ENCODE measurements around the gene ERN1.
A peak's percentile ranks its signal among the peaks of the same experiment; 100 is the strongest.

ERN1 gene

DNA sequence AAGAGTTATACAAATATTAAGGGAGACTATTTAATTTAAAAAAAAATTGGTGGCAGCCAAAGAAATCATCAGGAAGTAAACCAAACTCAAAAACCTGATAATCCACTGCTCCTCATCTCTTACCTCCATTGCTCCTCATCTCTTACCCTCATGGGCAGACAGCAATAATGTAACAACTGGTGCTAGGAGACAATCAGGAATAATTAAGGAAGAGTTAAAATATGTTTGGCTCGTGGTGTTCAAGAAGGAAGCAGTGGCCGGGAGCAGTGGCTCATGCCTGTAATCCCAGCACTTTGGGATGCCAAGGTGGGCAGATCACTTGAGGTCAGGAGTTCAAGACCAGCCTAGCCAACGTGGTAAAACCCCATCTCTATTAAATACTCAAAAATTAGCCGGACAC is 18.1 kb downstream of the ERN1 start:
- H2BK12ac ChIP-seq (ENCODE audit: low read length), result no peak overlapping the region
- H3K9me3 ChIP-seq (ENCODE audit: insufficient read depth, low read depth, low read length), result no peaks in the 10 kb centered on the region
- no peak overlapping the region for H4K12ac ChIP-seq (ENCODE audit: low read depth, low read length)
- H3K14ac ChIP-seq (ENCODE audit: low read length), result no peak overlapping the region
- peaks cover 4 to 11% of the 10 kb centered on the region in 2 experiments for H3K4me1 ChIP-seq (ENCODE audit: control insufficient read depth in 1 of 2, insufficient read depth in 2 of 2, low read length in 2 of 2)
- no CpG with 5 or more reads among the region's 4 CpGs for WGBS (ENCODE audit: extremely low coverage, insufficient coverage, insufficient read length)
- H3K79me1 ChIP-seq (ENCODE audit: low read length), result peaks cover 2% of the 10 kb centered on the region
- no peak overlapping the region for H2BK5ac ChIP-seq (ENCODE audit: low read depth, low read length, poor library complexity)
- H3K36me3 ChIP-seq (ENCODE audit: control insufficient read depth in 1 of 2, insufficient read depth in 2 of 2, low read length in 2 of 2), result no peaks in the 10 kb centered on the region
- no peak overlapping the region for H4K8ac ChIP-seq (ENCODE audit: low read depth, low read length)
- DNase-seq, result peak; percentile 55 to 76
- no peak overlapping the region for H2BK120ac ChIP-seq (ENCODE audit: insufficient read depth, low read length, poor library complexity)
- H3K4me3 ChIP-seq (ENCODE audit: low read depth, low read length), result no peak overlapping the region
- H4K91ac ChIP-seq (ENCODE audit: low read depth, low read length), result no peak overlapping the region
- H3K4me2 ChIP-seq (ENCODE audit: low read length), result no peak overlapping the region
- H3K18ac ChIP-seq (ENCODE audit: low read length), result no peak overlapping the region
- H3K23ac ChIP-seq (ENCODE audit: low read length), result no peak overlapping the region
- no peak overlapping the region for H3K9ac ChIP-seq (ENCODE audit: low read length)
- no peak overlapping the region for H2AFZ ChIP-seq (ENCODE audit: insufficient read depth, low read length, poor library complexity)
- no peak overlapping the region for H3K27ac ChIP-seq (ENCODE audit: low read depth, low read length)
- no peak overlapping the region for H2AK5ac ChIP-seq (ENCODE audit: low read length)
- no peaks in the 10 kb centered on the region for H3K79me2 ChIP-seq (ENCODE audit: control insufficient read depth, insufficient read depth, low read length, poor library complexity)
- no peak overlapping the region for H3K4ac ChIP-seq (ENCODE audit: low read depth, low read length)
- H3K27me3 ChIP-seq (ENCODE audit: insufficient read depth, low read length), result no peaks in the 10 kb centered on the region

DNA sequence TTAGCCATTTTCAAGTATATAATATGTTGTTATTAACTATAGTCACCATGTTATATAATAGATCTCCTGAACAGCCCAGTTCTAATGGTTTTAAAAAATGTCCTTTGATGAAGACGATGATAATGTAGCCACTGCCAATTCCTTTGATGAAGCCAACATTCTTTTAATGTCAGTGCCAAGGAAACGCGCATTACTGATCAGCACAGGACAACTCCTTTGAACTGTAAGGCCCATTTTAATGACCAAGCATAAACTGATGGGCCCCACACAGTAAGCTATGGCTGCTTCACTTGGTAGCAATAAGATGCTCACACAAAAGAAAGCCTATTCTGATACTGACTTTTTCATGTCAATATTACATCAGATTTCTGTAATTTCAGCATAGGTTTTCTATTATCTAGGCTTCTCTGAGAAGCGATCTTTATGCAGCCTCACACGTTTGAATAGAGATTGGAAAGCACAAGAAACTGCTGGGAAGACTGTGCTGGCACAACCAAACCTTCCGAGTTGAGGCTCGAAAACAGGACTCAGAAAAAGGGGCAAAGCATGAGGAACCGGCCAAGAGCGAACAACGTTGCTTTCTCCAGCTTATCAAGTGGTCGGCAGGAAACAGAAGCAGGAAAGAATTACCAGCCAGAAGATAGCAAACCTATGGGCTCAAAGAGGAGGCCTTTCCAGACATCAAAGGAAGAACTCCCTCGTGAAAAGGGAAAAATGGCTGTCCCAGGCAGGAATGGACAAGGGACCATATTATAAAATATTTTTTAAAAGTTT is 19.4 kb downstream of the ERN1 start:
- peak overlapping the region; percentile 81 for H2BK12ac ChIP-seq (ENCODE audit: low read length)
- no peak overlapping the region for H4K91ac ChIP-seq (ENCODE audit: low read depth, low read length)
- peak overlapping the region; percentile 57 for H3K4ac ChIP-seq (ENCODE audit: low read depth, low read length)
- H3K27me3 ChIP-seq (ENCODE audit: insufficient read depth, low read length), result no peaks in the 10 kb centered on the region
- H3K4me3 ChIP-seq (ENCODE audit: low read depth, low read length), result no peak overlapping the region
- no peak overlapping the region for H4K12ac ChIP-seq (ENCODE audit: low read depth, low read length)
- peak in 1 of 2 donors; percentile 44 for DNase-seq
- H2AK5ac ChIP-seq (ENCODE audit: low read length), result no peak overlapping the region
- no peak overlapping the region for H4K8ac ChIP-seq (ENCODE audit: low read depth, low read length)
- no peak overlapping the region for H3K27ac ChIP-seq (ENCODE audit: low read depth, low read length)
- no peak overlapping the region for H3K4me2 ChIP-seq (ENCODE audit: low read length)
- H2AFZ ChIP-seq (ENCODE audit: insufficient read depth, low read length, poor library complexity), result no peak overlapping the region
- H3K4me1 ChIP-seq (ENCODE audit: control insufficient read depth in 1 of 2, insufficient read depth in 2 of 2, low read length in 2 of 2), result peaks cover 4 to 11% of the 10 kb centered on the region in 2 experiments
- H3K18ac ChIP-seq (ENCODE audit: low read length), result no peak overlapping the region
- H2BK5ac ChIP-seq (ENCODE audit: low read depth, low read length, poor library complexity), result peak overlapping the region; percentile 14
- no CpG with 5 or more reads among the region's 12 CpGs for WGBS (ENCODE audit: extremely low coverage, insufficient coverage, insufficient read length)
- H3K9me3 ChIP-seq (ENCODE audit: insufficient read depth, low read depth, low read length), result no peaks in the 10 kb centered on the region
- H2BK120ac ChIP-seq (ENCODE audit: insufficient read depth, low read length, poor library complexity), result no peak overlapping the region
- H3K79me1 ChIP-seq (ENCODE audit: low read length), result peaks cover 2% of the 10 kb centered on the region
- no peak overlapping the region for H3K9ac ChIP-seq (ENCODE audit: low read length)
- H3K36me3 ChIP-seq (ENCODE audit: control insufficient read depth in 1 of 2, insufficient read depth in 2 of 2, low read length in 2 of 2), result no peaks in the 10 kb centered on the region
- no peak overlapping the region for H3K23ac ChIP-seq (ENCODE audit: low read length)
- no peak overlapping the region for H3K14ac ChIP-seq (ENCODE audit: low read length)
- H3K79me2 ChIP-seq (ENCODE audit: control insufficient read depth, insufficient read depth, low read length, poor library complexity), result no peaks in the 10 kb centered on the region

DNA sequence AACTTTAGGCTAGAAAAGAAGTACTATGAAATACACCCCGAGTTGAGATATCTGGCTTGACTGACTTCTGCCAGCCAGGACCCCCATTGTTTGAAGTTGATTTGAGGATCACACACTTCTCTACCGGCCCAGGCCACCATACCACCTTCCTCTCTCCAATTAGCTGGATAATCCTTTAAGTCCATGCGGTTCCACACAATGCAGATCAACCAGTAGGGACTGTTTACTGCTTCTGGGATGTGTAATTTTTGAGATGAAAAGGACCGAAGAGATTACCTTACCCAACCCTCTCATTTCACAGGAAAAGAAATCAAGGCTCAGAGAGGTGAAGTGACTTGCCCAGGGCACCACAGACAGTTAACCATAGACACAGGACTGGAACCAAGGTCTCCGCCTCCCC is 20.5 kb downstream of the ERN1 start:
- DNase-seq, result peak; percentile 23 to 60
- no peak overlapping the region for H2AFZ ChIP-seq (ENCODE audit: insufficient read depth, low read length, poor library complexity)
- no CpG with 5 or more reads among the region's 5 CpGs for WGBS (ENCODE audit: extremely low coverage, insufficient coverage, insufficient read length)

DNA sequence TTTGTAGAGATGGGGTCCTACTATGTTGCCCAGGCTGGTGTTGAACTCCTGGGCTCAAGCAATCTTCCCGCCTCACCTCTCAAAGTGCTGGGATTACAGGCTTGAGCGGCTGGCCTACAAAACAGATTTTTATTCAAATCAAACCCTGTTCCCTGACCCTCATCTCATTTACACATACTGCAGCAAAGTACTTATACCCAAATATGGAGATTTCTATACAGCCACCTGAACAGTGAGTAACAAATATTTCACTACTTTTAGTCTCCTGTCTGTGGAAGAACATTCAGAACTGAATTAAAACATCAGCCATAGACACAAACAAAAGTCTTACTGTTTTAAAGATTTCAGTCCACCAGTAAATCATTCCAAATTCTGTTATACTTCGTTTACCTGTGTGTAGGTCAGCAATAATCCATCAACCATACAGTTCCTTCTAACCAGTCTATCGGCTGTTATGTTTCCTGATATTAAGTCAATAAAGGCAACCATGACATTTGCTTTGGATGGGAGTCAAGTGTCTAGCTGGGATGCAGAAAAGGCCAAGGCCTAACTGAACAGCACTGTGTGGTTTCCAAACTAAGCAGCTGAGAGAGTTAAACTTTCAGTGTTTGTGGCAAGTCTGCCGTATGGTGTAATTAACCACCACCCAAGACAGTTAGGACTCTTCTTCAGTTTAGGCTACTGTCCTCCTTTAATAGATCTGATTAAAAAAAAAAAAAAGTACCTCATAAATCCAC is 22.3 kb downstream of the ERN1 start:
- H2AFZ ChIP-seq (ENCODE audit: insufficient read depth, low read length, poor library complexity), result no peak overlapping the region
- no peak overlapping the region for H3K14ac ChIP-seq (ENCODE audit: low read length)
- H3K27me3 ChIP-seq (ENCODE audit: insufficient read depth, low read length), result no peaks in the 10 kb centered on the region
- no peak overlapping the region for H3K4me3 ChIP-seq (ENCODE audit: low read depth, low read length)
- no peak for DNase-seq
- H2BK120ac ChIP-seq (ENCODE audit: insufficient read depth, low read length, poor library complexity), result no peak overlapping the region
- WGBS (ENCODE audit: extremely low coverage, insufficient coverage, insufficient read length), result no CpG with 5 or more reads among the region's 5 CpGs
- H3K9me3 ChIP-seq (ENCODE audit: insufficient read depth, low read depth, low read length), result no peaks in the 10 kb centered on the region
- no peak overlapping the region for H3K4ac ChIP-seq (ENCODE audit: low read depth, low read length)
- no peak overlapping the region for H3K27ac ChIP-seq (ENCODE audit: low read depth, low read length)
- H2BK5ac ChIP-seq (ENCODE audit: low read depth, low read length, poor library complexity), result no peak overlapping the region
- H3K4me1 ChIP-seq (ENCODE audit: control insufficient read depth in 1 of 2, insufficient read depth in 2 of 2, low read length in 2 of 2), result peaks cover 4 to 13% of the 10 kb centered on the region in 2 experiments
- no peak overlapping the region for H4K12ac ChIP-seq (ENCODE audit: low read depth, low read length)
- H3K4me2 ChIP-seq (ENCODE audit: low read length), result no peak overlapping the region
- no peak overlapping the region for H3K18ac ChIP-seq (ENCODE audit: low read length)
- no peak overlapping the region for H3K9ac ChIP-seq (ENCODE audit: low read length)
- no peak overlapping the region for H2AK5ac ChIP-seq (ENCODE audit: low read length)
- no peak overlapping the region for H2BK12ac ChIP-seq (ENCODE audit: low read length)
- H3K79me1 ChIP-seq (ENCODE audit: low read length), result peaks cover 2% of the 10 kb centered on the region
- H3K79me2 ChIP-seq (ENCODE audit: control insufficient read depth, insufficient read depth, low read length, poor library complexity), result no peaks in the 10 kb centered on the region
- no peak overlapping the region for H4K8ac ChIP-seq (ENCODE audit: low read depth, low read length)
- H4K91ac ChIP-seq (ENCODE audit: low read depth, low read length), result no peak overlapping the region
- no peak overlapping the region for H3K23ac ChIP-seq (ENCODE audit: low read length)
- peaks cover 0 to 2% of the 10 kb centered on the region in 2 experiments for H3K36me3 ChIP-seq (ENCODE audit: control insufficient read depth in 1 of 2, insufficient read depth in 2 of 2, low read length in 2 of 2)

More for the DNA sequence above, 20.5 kb downstream of the ERN1 start:
- Histone ChIP-seq H3K27me3 (ENCODE audit: insufficient read depth, low read length) (no peaks in the 10 kb centered on the region), H2AK5ac (ENCODE audit: low read length) (peak overlapping the region; percentile 88), H2BK12ac (ENCODE audit: low read length) (no peak overlapping the region), H2BK120ac (ENCODE audit: insufficient read depth, low read length, poor library complexity) (peak overlapping the region; percentile 46), H3K9ac (ENCODE audit: low read length) (no peak overlapping the region), H3K36me3 (ENCODE audit: control insufficient read depth in 1 of 2, insufficient read depth in 2 of 2, low read length in 2 of 2) (no peaks in the 10 kb centered on the region), H3K9me3 (ENCODE audit: insufficient read depth, low read depth, low read length) (no peaks in the 10 kb centered on the region), H4K91ac (ENCODE audit: low read depth, low read length) (no peak overlapping the region), H3K4me3 (ENCODE audit: low read depth, low read length) (no peak overlapping the region), H3K27ac (ENCODE audit: low read depth, low read length) (no peak overlapping the region), H4K8ac (ENCODE audit: low read depth, low read length) (no peak overlapping the region), H3K4ac (ENCODE audit: low read depth, low read length) (no peak overlapping the region), H2BK5ac (ENCODE audit: low read depth, low read length, poor library complexity) (peak overlapping the region; percentile 36), H3K4me1 (ENCODE audit: control insufficient read depth in 1 of 2, insufficient read depth in 2 of 2, low read length in 2 of 2) (peaks cover 4 to 11% of the 10 kb centered on the region in 2 experiments), H4K12ac (ENCODE audit: low read depth, low read length) (no peak overlapping the region), H3K18ac (ENCODE audit: low read length) (no peak overlapping the region), H3K79me2 (ENCODE audit: control insufficient read depth, insufficient read depth, low read length, poor library complexity) (no peaks in the 10 kb centered on the region), H3K23ac (ENCODE audit: low read length) (no peak overlapping the region), H3K4me2 (ENCODE audit: low read length) (no peak overlapping the region), H3K14ac (ENCODE audit: low read length) (no peak overlapping the region), H3K79me1 (ENCODE audit: low read length) (peaks cover 2% of the 10 kb centered on the region)
